ENCODE measurements around the gene AKNAD1. TPM values are rescaled to one million over a fixed set of nuclear protein-coding genes. Genes with fewer than 3 reads are reported as not detected.

The AKNAD1 gene
- total and polyA plus RNA-seq, 2 of the 13 experiments (the other 11 are each of a cell fraction or from before 2014, with no cell fraction given), result not detected

DNA sequence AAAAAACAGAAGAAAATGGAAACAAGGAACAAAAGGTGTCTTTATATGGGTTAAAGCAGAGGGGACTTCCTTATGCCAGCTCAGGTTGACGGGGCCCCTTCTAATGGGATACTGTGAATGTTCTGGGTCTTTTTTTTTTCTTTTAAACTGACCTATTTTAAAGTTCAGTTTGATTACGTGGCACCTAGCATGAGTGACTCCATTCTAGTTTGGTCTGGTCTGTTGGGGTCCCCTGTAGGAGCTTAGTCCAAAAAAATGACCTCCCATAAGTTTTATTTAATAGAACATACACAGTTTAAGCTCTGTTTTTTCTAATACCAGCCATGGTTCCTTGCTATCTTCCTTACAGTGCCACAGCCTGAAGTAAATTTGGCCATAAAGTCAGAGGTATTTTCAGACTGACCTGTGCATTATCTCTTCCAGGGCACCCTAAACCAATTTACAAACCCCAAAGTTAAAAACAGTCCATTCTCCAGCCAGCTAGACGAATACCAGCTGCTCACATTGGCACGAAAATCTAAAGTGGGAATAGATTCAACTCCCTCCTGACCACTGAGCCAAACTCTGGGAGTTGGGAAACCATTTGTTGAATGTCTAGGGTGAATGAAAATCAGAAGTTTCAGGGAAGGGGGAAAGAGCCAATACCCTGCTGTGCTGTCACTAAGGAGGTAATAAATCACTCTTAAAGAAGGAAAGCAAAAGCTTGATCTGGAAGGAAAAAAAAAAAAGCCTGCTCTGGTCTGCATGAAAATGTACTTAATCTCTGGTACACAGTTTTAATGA, 42.4 kb downstream of the AKNAD1 start (continued):
- TF ChIP-seq, protein P1, sequence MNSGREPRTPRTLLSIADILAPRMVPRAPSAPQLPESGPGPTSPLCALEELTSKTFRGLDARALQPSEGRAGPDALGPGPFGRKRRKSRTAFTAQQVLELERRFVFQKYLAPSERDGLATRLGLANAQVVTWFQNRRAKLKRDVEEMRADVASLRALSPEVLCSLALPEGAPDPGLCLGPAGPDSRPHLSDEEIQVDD (CRISPR knock-in tag; IDR thresholded peaks at IDR 0.05; ENCODE audit: borderline replicate concordance), result no peak
- TF ChIP-seq, protein P2, sequence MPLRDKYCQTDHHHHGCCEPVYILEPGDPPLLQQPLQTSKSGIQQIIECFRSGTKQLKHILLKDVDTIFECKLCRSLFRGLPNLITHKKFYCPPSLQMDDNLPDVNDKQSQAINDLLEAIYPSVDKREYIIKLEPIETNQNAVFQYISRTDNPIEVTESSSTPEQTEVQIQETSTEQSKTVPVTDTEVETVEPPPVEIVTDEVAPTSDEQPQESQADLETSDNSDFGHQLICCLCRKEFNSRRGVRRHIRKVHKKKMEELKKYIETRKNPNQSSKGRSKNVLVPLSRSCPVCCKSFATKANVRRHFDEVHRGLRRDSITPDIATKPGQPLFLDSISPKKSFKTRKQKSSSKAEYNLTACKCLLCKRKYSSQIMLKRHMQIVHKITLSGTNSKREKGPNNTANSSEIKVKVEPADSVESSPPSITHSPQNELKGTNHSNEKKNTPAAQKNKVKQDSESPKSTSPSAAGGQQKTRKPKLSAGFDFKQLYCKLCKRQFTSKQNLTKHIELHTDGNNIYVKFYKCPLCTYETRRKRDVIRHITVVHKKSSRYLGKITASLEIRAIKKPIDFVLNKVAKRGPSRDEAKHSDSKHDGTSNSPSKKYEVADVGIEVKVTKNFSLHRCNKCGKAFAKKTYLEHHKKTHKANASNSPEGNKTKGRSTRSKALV (CRISPR knock-in tag; IDR thresholded peaks at IDR 0.05), result no peak
- TF ChIP-seq ZNF841 (CRISPR knock-in tag; IDR thresholded peaks at IDR 0.05; ENCODE audit: borderline replicate concordance) (no peak), SUZ12 (IDR thresholded peaks at IDR 0.05; ENCODE audit: low read depth, low read length) (no peak), ZNF549 (CRISPR knock-in tag; IDR thresholded peaks at IDR 0.05) (no peak)
- TF ChIP-seq, protein P3, sequence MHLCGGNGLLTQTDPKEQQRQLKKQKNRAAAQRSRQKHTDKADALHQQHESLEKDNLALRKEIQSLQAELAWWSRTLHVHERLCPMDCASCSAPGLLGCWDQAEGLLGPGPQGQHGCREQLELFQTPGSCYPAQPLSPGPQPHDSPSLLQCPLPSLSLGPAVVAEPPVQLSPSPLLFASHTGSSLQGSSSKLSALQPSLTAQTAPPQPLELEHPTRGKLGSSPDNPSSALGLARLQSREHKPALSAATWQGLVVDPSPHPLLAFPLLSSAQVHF (CRISPR knock-in tag; IDR thresholded peaks at IDR 0.05), result no peak

DNA sequence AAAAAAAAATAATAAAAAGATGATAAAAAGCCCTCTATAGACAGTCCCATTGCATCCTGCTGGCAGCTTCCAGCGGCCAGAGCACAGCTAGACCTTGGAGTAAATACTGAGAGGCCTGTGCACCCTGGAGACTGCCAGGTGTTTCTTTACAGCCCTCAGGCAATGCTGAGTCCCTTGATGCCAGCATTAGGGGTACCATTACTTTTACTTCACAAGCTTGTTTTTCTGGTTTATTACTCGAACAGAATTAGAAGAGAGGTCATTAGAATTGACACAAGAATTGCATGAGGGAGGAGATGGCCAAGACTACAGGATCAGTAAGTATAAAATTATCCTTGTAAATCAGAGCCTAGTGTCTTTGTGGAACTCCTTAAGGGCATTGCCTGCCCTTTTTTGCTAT, 43.6 kb downstream of the AKNAD1 start:
- no peak overlapping the region for H2AFZ ChIP-seq (ENCODE audit: low read length)
- 54% methylated on average over 2 of the region's 2 CpGs for WGBS (ENCODE audit: low lambda C conversion rate)
- H3K79me2 ChIP-seq (ENCODE audit: insufficient read depth, low read length), result no peaks in the 10 kb centered on the region
- BruUV-seq (replicated peaks), result no TSS peak
- no peak overlapping the region for H3K4me3 ChIP-seq (replicated peaks in 1 of 3; ENCODE audit: insufficient read depth in 1 of 3, low read depth in 2 of 3, low read length in 3 of 3)
- intact Hi-C loops (cut with micrococcal nuclease; ENCODE audit: unreplicated experiment) (no loop called here), in situ Hi-C loops (cut with HindIII; ENCODE audit: extremely low pct_ligation_motif_present, low pct_unique_long_range_greater_than_20kb) (no loop called here)
- H3K4me2 ChIP-seq (ENCODE audit: low read depth, low read length), result no peak overlapping the region
- DNase-seq (ENCODE audit: low spot score) (no peak), FAIRE-seq (no peak), ATAC-seq (no peak)
- no peaks in the 10 kb centered on the region for H3K27me3 ChIP-seq (ENCODE audit: control insufficient read depth in 1 of 2, insufficient read depth in 2 of 2, low read length in 2 of 2)
- POLR2A ChIA-PET, result no interaction called here
- no peaks in the 10 kb centered on the region; the same call in 1 of the 2 replicates for H4K20me1 ChIP-seq (ENCODE audit: insufficient read depth, low read length)
- no peaks in the 10 kb centered on the region for H3K9me3 ChIP-seq (ENCODE audit: low read length)
- no peak overlapping the region for H3K27ac ChIP-seq (ENCODE audit: extremely low read length, insufficient read depth, low read length)
- H3K4me1 ChIP-seq (ENCODE audit: insufficient read depth, low read length), result peaks cover 14% of the 10 kb centered on the region
- CTCF ChIA-PET (ENCODE audit: low intra/inter-chr PET ratio, low total read pairs), result no interaction called here
- peaks cover 0 to 2% of the 10 kb centered on the region in 2 experiments; a peak in 2 of 5 replicates for H3K36me3 ChIP-seq (replicated peaks in 1 of 2; ENCODE audit: control insufficient read depth in 1 of 2, insufficient read depth in 2 of 2, low read length in 2 of 2)
- no peak overlapping the region for H3K9ac ChIP-seq (ENCODE audit: insufficient read depth, low read depth, low read length)
- TF ChIP-seq JUNB (CRISPR knock-in tag; IDR thresholded peaks at IDR 0.05; ENCODE audit: borderline replicate concordance) (no peak), EP300 (IDR thresholded peaks at IDR 0.05; ENCODE audit: low read depth in 2 of 2, low read length in 2 of 2) (no peak), EP300 (CRISPR knock-in tag; IDR thresholded peaks at IDR 0.05; ENCODE audit: borderline replicate concordance) (no peak), EEA1 (CRISPR knock-in tag; IDR thresholded peaks at IDR 0.05; ENCODE audit: borderline replicate concordance) (no peak), TGIF2 (CRISPR knock-in tag; IDR thresholded peaks at IDR 0.05) (no peak), MATR3 (CRISPR knock-in tag; IDR thresholded peaks at IDR 0.05) (no peak)
- TF ChIP-seq, protein P4, sequence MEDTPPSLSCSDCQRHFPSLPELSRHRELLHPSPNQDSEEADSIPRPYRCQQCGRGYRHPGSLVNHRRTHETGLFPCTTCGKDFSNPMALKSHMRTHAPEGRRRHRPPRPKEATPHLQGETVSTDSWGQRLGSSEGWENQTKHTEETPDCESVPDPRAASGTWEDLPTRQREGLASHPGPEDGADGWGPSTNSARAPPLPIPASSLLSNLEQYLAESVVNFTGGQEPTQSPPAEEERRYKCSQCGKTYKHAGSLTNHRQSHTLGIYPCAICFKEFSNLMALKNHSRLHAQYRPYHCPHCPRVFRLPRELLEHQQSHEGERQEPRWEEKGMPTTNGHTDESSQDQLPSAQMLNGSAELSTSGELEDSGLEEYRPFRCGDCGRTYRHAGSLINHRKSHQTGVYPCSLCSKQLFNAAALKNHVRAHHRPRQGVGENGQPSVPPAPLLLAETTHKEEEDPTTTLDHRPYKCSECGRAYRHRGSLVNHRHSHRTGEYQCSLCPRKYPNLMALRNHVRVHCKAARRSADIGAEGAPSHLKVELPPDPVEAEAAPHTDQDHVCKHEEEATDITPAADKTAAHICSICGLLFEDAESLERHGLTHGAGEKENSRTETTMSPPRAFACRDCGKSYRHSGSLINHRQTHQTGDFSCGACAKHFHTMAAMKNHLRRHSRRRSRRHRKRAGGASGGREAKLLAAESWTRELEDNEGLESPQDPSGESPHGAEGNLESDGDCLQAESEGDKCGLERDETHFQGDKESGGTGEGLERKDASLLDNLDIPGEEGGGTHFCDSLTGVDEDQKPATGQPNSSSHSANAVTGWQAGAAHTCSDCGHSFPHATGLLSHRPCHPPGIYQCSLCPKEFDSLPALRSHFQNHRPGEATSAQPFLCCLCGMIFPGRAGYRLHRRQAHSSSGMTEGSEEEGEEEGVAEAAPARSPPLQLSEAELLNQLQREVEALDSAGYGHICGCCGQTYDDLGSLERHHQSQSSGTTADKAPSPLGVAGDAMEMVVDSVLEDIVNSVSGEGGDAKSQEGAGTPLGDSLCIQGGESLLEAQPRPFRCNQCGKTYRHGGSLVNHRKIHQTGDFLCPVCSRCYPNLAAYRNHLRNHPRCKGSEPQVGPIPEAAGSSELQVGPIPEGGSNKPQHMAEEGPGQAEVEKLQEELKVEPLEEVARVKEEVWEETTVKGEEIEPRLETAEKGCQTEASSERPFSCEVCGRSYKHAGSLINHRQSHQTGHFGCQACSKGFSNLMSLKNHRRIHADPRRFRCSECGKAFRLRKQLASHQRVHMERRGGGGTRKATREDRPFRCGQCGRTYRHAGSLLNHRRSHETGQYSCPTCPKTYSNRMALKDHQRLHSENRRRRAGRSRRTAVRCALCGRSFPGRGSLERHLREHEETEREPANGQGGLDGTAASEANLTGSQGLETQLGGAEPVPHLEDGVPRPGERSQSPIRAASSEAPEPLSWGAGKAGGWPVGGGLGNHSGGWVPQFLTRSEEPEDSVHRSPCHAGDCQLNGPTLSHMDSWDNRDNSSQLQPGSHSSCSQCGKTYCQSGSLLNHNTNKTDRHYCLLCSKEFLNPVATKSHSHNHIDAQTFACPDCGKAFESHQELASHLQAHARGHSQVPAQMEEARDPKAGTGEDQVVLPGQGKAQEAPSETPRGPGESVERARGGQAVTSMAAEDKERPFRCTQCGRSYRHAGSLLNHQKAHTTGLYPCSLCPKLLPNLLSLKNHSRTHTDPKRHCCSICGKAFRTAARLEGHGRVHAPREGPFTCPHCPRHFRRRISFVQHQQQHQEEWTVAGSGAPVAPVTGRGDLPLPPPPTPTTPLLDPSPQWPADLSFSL (CRISPR knock-in tag; IDR thresholded peaks at IDR 0.05), result no peak
